HepG2 (cell line): ENCODE measurements around the gene MS4A6A.

Experiments
- CHD4 ChIP-seq: fragments of 200-600 bp; sonication (generic); IDR thresholded peaks from 2 replicates; pipeline ENCODE4 v1.7.0; 2017; ENCODE audit warnings: mild to moderate bottlenecking, low read length, borderline replicate concordance
- EP300 ChIP-seq, 3 experiments: sonication (generic) in 1 of 3; formaldehyde crosslinking in 1 of 3; IDR thresholded peaks; 2 replicates each; pipeline versions ENCODE4 v1.5.1 to v1.6.1; 2011 to 2020; ENCODE audit warnings: low read depth in 2 of 3, low read length in 2 of 3, borderline replicate concordance in 1 of 3, improper control_type of control experiment in 1 of 3, mild to moderate bottlenecking in 1 of 3, missing genetic modification reagents in 1 of 3, moderate library complexity in 1 of 3
- HCFC1 ChIP-seq: fragments of 150-350 bp; IDR thresholded peaks from 2 replicates; pipeline ENCODE4 v1.6.1; 2014; ENCODE audit warnings: low read depth, low read length
- HOXA3 ChIP-seq: sonication (generic); formaldehyde crosslinking; IDR thresholded peaks from 2 replicates; pipeline ENCODE4 v1.5.0; 2020; ENCODE audit warnings: missing genetic modification reagents
- MAZ ChIP-seq, 2 experiments: sonication (generic) in 1 of 2; formaldehyde crosslinking in 1 of 2; IDR thresholded peaks; 2 replicates each; pipeline versions ENCODE4 v1.5.0 to v1.6.1; 2012 to 2020; ENCODE audit warnings: low read depth in 2 of 2, mild to moderate bottlenecking in 2 of 2, borderline replicate concordance in 1 of 2, improper control_type of control experiment in 1 of 2, low read length in 1 of 2, missing genetic modification reagents in 1 of 2, moderate library complexity in 1 of 2
- NFYB ChIP-seq: sonication (generic); formaldehyde crosslinking; IDR thresholded peaks from 2 replicates; pipeline ENCODE4 v1.4.0; 2020; ENCODE audit warnings: missing genetic modification reagents
- REST ChIP-seq, 2 experiments: IDR thresholded peaks; 2 replicates each; pipeline ENCODE4 v1.6.1; 2011 to 2012; ENCODE audit warnings: low read length in 2 of 2, borderline replicate concordance in 1 of 2, low read depth in 1 of 2, mild to moderate bottlenecking in 1 of 2, moderate library complexity in 1 of 2
- SALL2 ChIP-seq: sonication (generic); formaldehyde crosslinking; IDR thresholded peaks from 2 replicates; pipeline ENCODE4 v1.8.1; 2023; ENCODE audit warnings: mild to moderate bottlenecking, missing genetic modification reagents, inconsistent platforms
- ZBTB8A ChIP-seq: sonication (generic); formaldehyde crosslinking; IDR thresholded peaks from 2 replicates; pipeline ENCODE4 v1.4.0; 2020; ENCODE audit warnings: mild to moderate bottlenecking, low read depth, missing genetic modification reagents, borderline replicate concordance

- no peak for TF ChIP-seq MAZ (IDR thresholded peaks at IDR 0.05; ENCODE audit: borderline replicate concordance, low read depth, low read length)
- TF ChIP-seq MAZ (CRISPR knock-in tag; IDR thresholded peaks at IDR 0.05; ENCODE audit: low read depth), result no peak
- no peak for TF ChIP-seq HOXA3 (CRISPR knock-in tag)
- TF ChIP-seq EP300 (IDR thresholded peaks at IDR 0.05; ENCODE audit: low read depth in 2 of 2, low read length in 2 of 2), result no peak
- TF ChIP-seq EP300 (CRISPR knock-in tag; IDR thresholded peaks at IDR 0.05; ENCODE audit: borderline replicate concordance), result no peak
- TF ChIP-seq HCFC1, result no peak
- no peak for TF ChIP-seq SALL2 (CRISPR knock-in tag)
- TF ChIP-seq ZBTB8A (CRISPR knock-in tag), result no peak
- no peak for TF ChIP-seq REST (IDR thresholded peaks at IDR 0.05; ENCODE audit: borderline replicate concordance in 1 of 2, low read depth in 1 of 2, low read length in 2 of 2)
- no peak for TF ChIP-seq CHD4
- no peak for TF ChIP-seq NFYB
Measured at GRCh38 chr11:60170566-60170965, 12.3 kb downstream of the MS4A6A start.
